ENCODE results near the gene CDH16. TPM values are rescaled to one million over a fixed set of nuclear protein-coding genes. Genes with fewer than 3 reads are reported as not detected.

CDH16 gene
- total and polyA plus RNA-seq, 2 donors = 0.05 to 0.78 TPM

GRCh38 chr16:66934138-66934838 is 15.6 kb upstream of the CDH16 start, which contains the start of gene CIAO2B:
CIAO2B (minus strand) TSS chr16:66934402; CDS start chr16:66934364, 38 bp downstream.
- WGBS = under 1% methylated on average over 76 of the region's 76 CpGs
- Histone ChIP-seq H3K9me3 (ENCODE audit: control insufficient read depth in 2 of 2, insufficient read depth in 1 of 2, low read length in 1 of 2) (no peaks in the 10 kb centered on the region), H3K4me1 (ENCODE audit: control insufficient read depth in 2 of 2, insufficient read depth in 2 of 2, low read length in 2 of 2) (peaks cover 15 to 16% of the 10 kb centered on the region in 2 donors), H3K27me3 (ENCODE audit: control insufficient read depth in 2 of 2, insufficient read depth in 1 of 2, low read length in 1 of 2) (no peaks in the 10 kb centered on the region), H3K36me3 (ENCODE audit: control insufficient read depth in 2 of 2, insufficient read depth in 2 of 2, low read length in 1 of 2) (peaks cover 12 to 14% of the 10 kb centered on the region in 2 donors), H3K27ac (ENCODE audit: low read depth in 1 of 2, low read length in 1 of 2) (peak within 1 kb of the TSS; percentile 79 to 95), H3K4me3 (ENCODE audit: low read length in 2 of 2) (peak within 1 kb of the TSS; percentile 87 to 97)
- DNase-seq (ENCODE audit: low read depth in 6 of 9, low spot score in 9 of 9) = peak; percentile 64 to 91 (median 81)

GRCh38 chr16:66933776-66934137 is 15.1 kb upstream of the CDH16 start:
- no peaks in the 10 kb centered on the region for H3K9me3 ChIP-seq (ENCODE audit: control insufficient read depth in 2 of 2, insufficient read depth in 1 of 2, low read length in 1 of 2)
- 4% methylated on average over 12 of the region's 12 CpGs for WGBS
- H3K27me3 ChIP-seq (ENCODE audit: control insufficient read depth in 2 of 2, insufficient read depth in 1 of 2, low read length in 1 of 2) = no peaks in the 10 kb centered on the region
- H3K27ac ChIP-seq (ENCODE audit: low read depth in 1 of 2, low read length in 1 of 2) = peak overlapping the region; percentile 79 to 95
- peaks cover 15 to 16% of the 10 kb centered on the region in 2 donors for H3K4me1 ChIP-seq (ENCODE audit: control insufficient read depth in 2 of 2, insufficient read depth in 2 of 2, low read length in 2 of 2)
- H3K36me3 ChIP-seq (ENCODE audit: control insufficient read depth in 2 of 2, insufficient read depth in 2 of 2, low read length in 1 of 2) = peaks cover 12 to 13% of the 10 kb centered on the region in 2 donors
- no peak for DNase-seq (ENCODE audit: low read depth in 6 of 9, low spot score in 9 of 9)
- peak overlapping the region; percentile 87 to 97 for H3K4me3 ChIP-seq (ENCODE audit: low read length in 2 of 2)

DNA sequence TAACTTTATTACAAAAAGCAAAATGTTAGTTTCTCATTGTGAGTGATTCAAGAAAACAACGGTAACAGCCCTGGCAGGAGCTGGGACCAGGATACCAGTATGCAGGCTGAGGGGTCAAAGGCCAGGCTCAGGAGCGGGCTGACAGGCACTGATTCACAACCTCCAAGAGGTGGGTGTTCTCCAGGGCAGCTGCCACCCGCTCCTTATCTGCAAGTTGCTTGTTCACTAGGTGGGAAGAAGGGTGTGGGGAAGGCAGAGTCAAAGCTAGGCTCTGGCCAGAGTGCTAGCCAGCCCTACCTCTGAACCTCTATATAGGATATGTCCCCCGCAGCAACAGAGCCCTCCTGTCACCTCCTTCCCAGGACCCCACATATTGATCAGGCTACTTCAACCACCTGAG is 13.4 kb upstream of the CDH16 start:
- Histone ChIP-seq H3K4me1 (ENCODE audit: control insufficient read depth in 2 of 2, insufficient read depth in 2 of 2, low read length in 2 of 2) (peaks cover 15 to 16% of the 10 kb centered on the region in 2 donors), H3K36me3 (ENCODE audit: control insufficient read depth in 2 of 2, insufficient read depth in 2 of 2, low read length in 1 of 2) (peaks cover 7 to 9% of the 10 kb centered on the region in 2 donors), H3K27ac (ENCODE audit: low read depth in 1 of 2, low read length in 1 of 2) (no peak overlapping the region), H3K27me3 (ENCODE audit: control insufficient read depth in 2 of 2, insufficient read depth in 1 of 2, low read length in 1 of 2) (peaks cover 2 to 11% of the 10 kb centered on the region in 2 donors), H3K9me3 (ENCODE audit: control insufficient read depth in 2 of 2, insufficient read depth in 1 of 2, low read length in 1 of 2) (no peaks in the 10 kb centered on the region), H3K4me3 (ENCODE audit: low read length in 2 of 2) (no peak overlapping the region)
- over 99% methylated on average over 4 of the region's 4 CpGs for WGBS
- no peak for DNase-seq (ENCODE audit: low read depth in 6 of 9, low spot score in 9 of 9)

- Histone ChIP-seq H3K36me3 (ENCODE audit: control insufficient read depth in 2 of 2, insufficient read depth in 2 of 2, low read length in 1 of 2) (peaks cover 7 to 9% of the 10 kb centered on the region in 2 donors), H3K27me3 (ENCODE audit: control insufficient read depth in 2 of 2, insufficient read depth in 1 of 2, low read length in 1 of 2) (peaks cover 6 to 15% of the 10 kb centered on the region in 2 donors), H3K4me1 (ENCODE audit: control insufficient read depth in 2 of 2, insufficient read depth in 2 of 2, low read length in 2 of 2) (peaks cover 15 to 16% of the 10 kb centered on the region in 2 donors), H3K4me3 (ENCODE audit: low read length in 2 of 2) (no peak overlapping the region), H3K9me3 (ENCODE audit: control insufficient read depth in 2 of 2, insufficient read depth in 1 of 2, low read length in 1 of 2) (no peaks in the 10 kb centered on the region), H3K27ac (ENCODE audit: low read depth in 1 of 2, low read length in 1 of 2) (no peak overlapping the region)
- no peak for DNase-seq (ENCODE audit: low read depth in 6 of 9, low spot score in 9 of 9)
- 97% methylated on average over 2 of the region's 2 CpGs for WGBS
Measured at GRCh38 chr16:66931665-66932064, 13.0 kb upstream of the CDH16 start.

GRCh38 chr16:66930189-66930588 is 11.5 kb upstream of the CDH16 start:
- H3K9me3 ChIP-seq (ENCODE audit: control insufficient read depth in 2 of 2, insufficient read depth in 1 of 2, low read length in 1 of 2) = no peaks in the 10 kb centered on the region
- no peak overlapping the region for H3K27ac ChIP-seq (ENCODE audit: low read depth in 1 of 2, low read length in 1 of 2)
- H3K4me1 ChIP-seq (ENCODE audit: control insufficient read depth in 2 of 2, insufficient read depth in 2 of 2, low read length in 2 of 2) = peaks cover 13% of the 10 kb centered on the region in 2 donors
- H3K36me3 ChIP-seq (ENCODE audit: control insufficient read depth in 2 of 2, insufficient read depth in 2 of 2, low read length in 1 of 2) = peaks cover 7 to 9% of the 10 kb centered on the region in 2 donors
- H3K4me3 ChIP-seq (ENCODE audit: low read length in 2 of 2) = no peak overlapping the region
- WGBS = 92% methylated on average over 4 of the region's 4 CpGs
- H3K27me3 ChIP-seq (ENCODE audit: control insufficient read depth in 2 of 2, insufficient read depth in 1 of 2, low read length in 1 of 2) = peaks cover 21 to 30% of the 10 kb centered on the region in 2 donors
- DNase-seq (ENCODE audit: low read depth in 6 of 9, low spot score in 9 of 9) = no peak

- 92% methylated on average over 10 of the region's 10 CpGs for WGBS
- no peak for DNase-seq (ENCODE audit: low read depth in 6 of 9, low spot score in 9 of 9)
- Histone ChIP-seq H3K27me3 (ENCODE audit: control insufficient read depth in 2 of 2, insufficient read depth in 1 of 2, low read length in 1 of 2) (peaks cover 34 to 43% of the 10 kb centered on the region in 2 donors), H3K27ac (ENCODE audit: low read depth in 1 of 2, low read length in 1 of 2) (no peak overlapping the region), H3K9me3 (ENCODE audit: control insufficient read depth in 2 of 2, insufficient read depth in 1 of 2, low read length in 1 of 2) (no peaks in the 10 kb centered on the region), H3K36me3 (ENCODE audit: control insufficient read depth in 2 of 2, insufficient read depth in 2 of 2, low read length in 1 of 2) (peaks cover 7 to 9% of the 10 kb centered on the region in 2 donors), H3K4me1 (ENCODE audit: control insufficient read depth in 2 of 2, insufficient read depth in 2 of 2, low read length in 2 of 2) (peaks cover 12 to 14% of the 10 kb centered on the region in 2 donors), H3K4me3 (ENCODE audit: low read length in 2 of 2) (no peak overlapping the region)
Measured at GRCh38 chr16:66928702-66929388, 10.2 kb upstream of the CDH16 start.

GRCh38 chr16:66927918-66928649 is 9.4 kb upstream of the CDH16 start:
- DNase-seq (ENCODE audit: low read depth in 6 of 9, low spot score in 9 of 9) = no peak
- WGBS = 96% methylated on average over 8 of the region's 8 CpGs
- Histone ChIP-seq H3K36me3 (ENCODE audit: control insufficient read depth in 2 of 2, insufficient read depth in 2 of 2, low read length in 1 of 2) (peaks cover 7 to 9% of the 10 kb centered on the region in 2 donors), H3K27me3 (ENCODE audit: control insufficient read depth in 2 of 2, insufficient read depth in 1 of 2, low read length in 1 of 2) (peaks cover 40 to 51% of the 10 kb centered on the region in 2 donors), H3K9me3 (ENCODE audit: control insufficient read depth in 2 of 2, insufficient read depth in 1 of 2, low read length in 1 of 2) (peaks cover 0 to 1% of the 10 kb centered on the region in 2 donors), H3K4me3 (ENCODE audit: low read length in 2 of 2) (no peak overlapping the region), H3K27ac (ENCODE audit: low read depth in 1 of 2, low read length in 1 of 2) (no peak overlapping the region), H3K4me1 (ENCODE audit: control insufficient read depth in 2 of 2, insufficient read depth in 2 of 2, low read length in 2 of 2) (peaks cover 6 to 9% of the 10 kb centered on the region in 2 donors)

- H3K4me3 ChIP-seq (ENCODE audit: low read length in 2 of 2) = no peak overlapping the region
- H3K4me1 ChIP-seq (ENCODE audit: control insufficient read depth in 2 of 2, insufficient read depth in 2 of 2, low read length in 2 of 2) = peaks cover 4 to 5% of the 10 kb centered on the region in 2 donors
- no peak for DNase-seq (ENCODE audit: low read depth in 6 of 9, low spot score in 9 of 9)
- 73% methylated on average over 3 of the region's 3 CpGs for WGBS
- H3K36me3 ChIP-seq (ENCODE audit: control insufficient read depth in 2 of 2, insufficient read depth in 2 of 2, low read length in 1 of 2) = peaks cover 1 to 4% of the 10 kb centered on the region in 2 donors
- no peak overlapping the region for H3K27ac ChIP-seq (ENCODE audit: low read depth in 1 of 2, low read length in 1 of 2)
- peaks cover 47 to 62% of the 10 kb centered on the region in 2 donors for H3K27me3 ChIP-seq (ENCODE audit: control insufficient read depth in 2 of 2, insufficient read depth in 1 of 2, low read length in 1 of 2)
- peaks cover 0 to 1% of the 10 kb centered on the region in 2 donors for H3K9me3 ChIP-seq (ENCODE audit: control insufficient read depth in 2 of 2, insufficient read depth in 1 of 2, low read length in 1 of 2)
Measured at GRCh38 chr16:66926961-66927436, 8.3 kb upstream of the CDH16 start.

All from thymus (tissue), 11 donors.